Upper lobe of right lung (tissue), 1 donor: ENCODE measurements around the gene USP17L27. TPM values are rescaled to one million over a fixed set of nuclear protein-coding genes. Genes with fewer than 3 reads are reported as not detected.
"Not testable (repeated sequence)": the region's sequence is repeated elsewhere in the genome, so short reads cannot be mapped to it uniquely, and the experiment has no call there.

ENCODE experiments used
- ATAC-seq: fragments of 200-7000 bp; cut with Tn5 transposase; one replicate; pipeline ENCODE4 v1.9.1; 2020; ENCODE audit warnings: mild to moderate bottlenecking, moderate library complexity
- DNase-seq: peaks from one replicate; pipeline ENCODE4 v3.0.0-alpha.2; 2020
- H3K27ac ChIP-seq: fragments of 200-600 bp; one replicate; pipeline ENCODE4 v1.8.0; 2022
- H3K27me3 ChIP-seq: fragments of 200-600 bp; one replicate; pipeline ENCODE4 v1.8.0; 2022; ENCODE audit warnings: mild to moderate bottlenecking
- H3K36me3 ChIP-seq: fragments of 200-600 bp; one replicate; pipeline ENCODE4 v1.8.0; 2022
- H3K4me1 ChIP-seq: fragments of 200-600 bp; one replicate; pipeline ENCODE4 v1.8.0; 2022
- H3K4me3 ChIP-seq: fragments of 200-600 bp; one replicate; pipeline ENCODE4 v1.8.0; 2022; ENCODE audit warnings: mild to moderate bottlenecking
- H3K9me3 ChIP-seq: fragments of 200-600 bp; one replicate; pipeline ENCODE4 v1.8.0; 2022
- CTCF ChIP-seq: fragments of 200-600 bp; IDR thresholded peaks from one replicate; pipeline ENCODE4 v1.8.0; 2022; ENCODE audit warnings: antibody characterized with exemption
- intact Hi-C: fragments of 100-400 bp; cut with DNase I; formaldehyde crosslinking; loops from one replicate; pipeline ENCODE4 v1.11.0; 2022
- total RNA-seq: library from RNA; stranded (reverse); fragmentation: NEBNext Ultra II Directional; extraction: Animal tissue kit (Norgen Biotek cat#: 25700); gene quantifications from one replicate; pipeline ENCODE4 v1.2.1, GENCODE V29; 2021
- donor health status: DM: no; HTN: yes; CAD: no; lungs with severe emphysema.

Gene USP17L27
- total RNA-seq, 1 donor from 2014 or later = not detected

GRCh38 chr4:9381012-9381534 lies 37.1 kb downstream of the USP17L27 start:
- H3K4me1 ChIP-seq, intact Hi-C loops, H3K27me3 ChIP-seq, H3K36me3 ChIP-seq, H3K27ac ChIP-seq, H3K9me3 ChIP-seq: not testable (repeated sequence)
- H3K4me3 ChIP-seq = peak overlapping the region; percentile 49
- TF ChIP-seq CTCF = peak; percentile 68
- ATAC-seq (peak; percentile 51), DNase-seq (peak; percentile 83)

GRCh38 chr4:9384126-9384525 lies 40.2 kb downstream of the USP17L27 start:
- Histone ChIP-seq H3K4me3 (no peak overlapping the region), H3K27ac (no peak overlapping the region), H3K27me3 (no peaks in the 10 kb centered on the region), H3K9me3 (no peaks in the 10 kb centered on the region), H3K36me3 (no peaks in the 10 kb centered on the region), H3K4me1 (no peaks in the 10 kb centered on the region)
- intact Hi-C loops = no loop called here
- no peak for ATAC-seq
- DNase-seq = no peak
- TF ChIP-seq CTCF = no peak

- H3K36me3 ChIP-seq, H3K27me3 ChIP-seq, DNase-seq: not testable (repeated sequence)
Measured at GRCh38 chr4:9389001-9389400, 45.1 kb downstream of the USP17L27 start.

More at GRCh38 chr4:9389001-9389400, 45.1 kb downstream of the USP17L27 start:
- ATAC-seq, H3K9me3 ChIP-seq, H3K27ac ChIP-seq, H3K4me3 ChIP-seq, intact Hi-C loops, H3K4me1 ChIP-seq: not testable (repeated sequence)

Other genes starting within 250 kb of the USP17L27 start
- gene FAM90A26, start 173.7 kb upstream of the USP17L27 start, total RNA-seq = not detected
- not detected for gene USP17L10, start 133.5 kb upstream of the USP17L27 start, total RNA-seq
- not detected for gene USP17L11, start 128.7 kb upstream of the USP17L27 start, total RNA-seq
- not detected for gene USP17L12, start 124.0 kb upstream of the USP17L27 start, total RNA-seq
- not detected for gene USP17L13, start 119.3 kb upstream of the USP17L27 start, total RNA-seq
- not detected for gene USP17L15, start 109.8 kb upstream of the USP17L27 start, total RNA-seq
- not detected for gene USP17L17, start 100.3 kb upstream of the USP17L27 start, total RNA-seq
- gene USP17L18, start 95.5 kb upstream of the USP17L27 start, total RNA-seq = not detected
- gene USP17L19, start 90.8 kb upstream of the USP17L27 start, total RNA-seq = not detected
- not detected for gene USP17L20, start 86.0 kb upstream of the USP17L27 start, total RNA-seq
- not detected for gene USP17L21, start 81.3 kb upstream of the USP17L27 start, total RNA-seq
- not detected for gene USP17L22, start 76.5 kb upstream of the USP17L27 start, total RNA-seq
- not detected for gene USP17L24, start 19.0 kb upstream of the USP17L27 start, total RNA-seq
- not detected for gene USP17L25, start 14.2 kb upstream of the USP17L27 start, total RNA-seq
- gene USP17L26, start 9.5 kb upstream of the USP17L27 start, total RNA-seq = not detected
- not detected for gene USP17L5, start 4.7 kb upstream of the USP17L27 start, total RNA-seq
- gene USP17L28, start 4.7 kb downstream of the USP17L27 start, total RNA-seq = not detected
- not detected for gene USP17L29, start 9.5 kb downstream of the USP17L27 start, total RNA-seq
- not detected for gene USP17L30, start 19.0 kb downstream of the USP17L27 start, total RNA-seq
- gene DEFB131A, start 100.3 kb downstream of the USP17L27 start, total RNA-seq = not detected